HCT116 (cell line): ENCODE results near the gene RPS2. TPM values are rescaled to one million over a fixed set of nuclear protein-coding genes. Genes with fewer than 3 reads are reported as not detected.

ENCODE experiments used
- ATAC-seq: fragments of 200-7000 bp; cut with Tn5 transposase; 2 replicates; pipeline ENCODE4 v1.9.1; 2020; ENCODE audit warnings: mild to moderate bottlenecking, moderate library complexity
- BruUV-seq: library from RNA; stranded (reverse); fragments of 400-500 nt; replicated peaks from 2 replicates; lab custom pipeline; 2021; lab: Mats Ljungman, UMichigan
- CTCF ChIA-PET: fragments of 300-600 bp; sonication (Branson Sonifier 250); formaldehyde crosslinking; loops from one replicate; lab custom pipeline; 2021; ENCODE audit warnings: antibody characterized with exemption; lab: Charles Lee
- POLR2A ChIA-PET: fragments of 300-600, 350-600 bp; sonication (Branson Sonifier 250); formaldehyde crosslinking; loops from one replicate; lab custom pipeline; 2021; ENCODE audit warnings: antibody characterized with exemption; lab: Charles Lee
- RAD21 ChIA-PET, 2 experiments: fragments of 300-600 bp; sonication (Branson Sonifier 250); formaldehyde crosslinking; loops; one replicate each; lab custom pipeline; 2023; ENCODE audit warnings: low total read pairs in 2 of 2; ENCODE audit not compliant: uncharacterized antibody in 2 of 2, unreplicated experiment in 2 of 2, low non-redundant PET in 1 of 2; lab: Charles Lee
- DNase-seq: peaks from one replicate; pipeline ENCODE4 v3.0.0-alpha.2; 2010; ENCODE audit warnings: low read depth, low spot score
- H2AFZ ChIP-seq: fragments of 200-600 bp; shearing (Covaris generic), sonication (generic); 2 replicates; pipeline ENCODE4 v1.6.1; 2017; ENCODE audit warnings: low read depth, mixed run types, mixed read lengths, antibody characterized with exemption, low read length; ENCODE audit not compliant: poor library complexity, severe bottlenecking
- H3K27ac ChIP-seq: 2 replicates; pipeline ENCODE4 v1.5.1; 2012; ENCODE audit warnings: low read depth, low read length
- H3K27me3 ChIP-seq: fragments of 200-600 bp; sonication (generic); 2 replicates; pipeline ENCODE4 v1.6.1; 2016; ENCODE audit warnings: mixed run types, low read length, mixed read lengths; ENCODE audit not compliant: insufficient read depth
- H3K36me3 ChIP-seq, 2 experiments: fragments of 200-500 bp in 1 of 2; fragments of 200-600 bp in 1 of 2; sonication (Bioruptor generic) in 1 of 2; sonication (generic) in 1 of 2; 2 replicates each; pipeline versions ENCODE4 v1.5.1 to v1.6.1; 2014 to 2016; ENCODE audit warnings: low read length in 2 of 2, inconsistent platforms in 1 of 2, mixed read lengths in 1 of 2, mixed run types in 1 of 2; ENCODE audit not compliant: insufficient read depth in 2 of 2, control insufficient read depth in 1 of 2
- H3K4me1 ChIP-seq, 2 experiments: fragments of 200-600 bp in 1 of 2; sonication (generic) in 1 of 2; 2 replicates each; pipeline versions ENCODE4 v1.5.1 to v1.6.1; 2012 to 2017; ENCODE audit warnings: low read length in 2 of 2, inconsistent platforms in 1 of 2, mild to moderate bottlenecking in 1 of 2, mixed read lengths in 1 of 2, mixed run types in 1 of 2, moderate library complexity in 1 of 2; ENCODE audit not compliant: insufficient read depth in 2 of 2, control insufficient read depth in 1 of 2
- H3K4me2 ChIP-seq: fragments of 200-600 bp; sonication (generic); 2 replicates; pipeline ENCODE4 v1.6.1; 2017; ENCODE audit warnings: mixed run types, low read length, mixed read lengths
- H3K4me3 ChIP-seq, 2 experiments: fragments of 200-600 bp in 1 of 2; sonication (generic) in 1 of 2; replicated peaks in 1 of 2; 2 replicates each; pipeline ENCODE4 v1.5.1; 2011 to 2016; ENCODE audit warnings: low read length in 2 of 2, control low read depth in 1 of 2, low read depth in 1 of 2, mild to moderate bottlenecking in 1 of 2, mixed read lengths in 1 of 2, mixed run types in 1 of 2
- H3K79me2 ChIP-seq: fragments of 200-600 bp; sonication (generic); 2 replicates; pipeline ENCODE4 v1.6.1; 2017; ENCODE audit warnings: mild to moderate bottlenecking, mixed run types, low read length, moderate library complexity, mixed read lengths; ENCODE audit not compliant: insufficient read depth
- H3K9ac ChIP-seq: fragments of 200-600 bp; sonication (generic); 2 replicates; pipeline ENCODE4 v1.6.1; 2016; ENCODE audit warnings: low read length, mixed read lengths
- H3K9me2 ChIP-seq: fragments of 200-600 bp; sonication (generic), shearing (Covaris generic); 2 replicates; pipeline ENCODE4 v1.6.1; 2017; ENCODE audit warnings: mixed run types, mild to moderate bottlenecking, moderate library complexity; ENCODE audit not compliant: insufficient read depth
- H3K9me3 ChIP-seq, 2 experiments: fragments of 200-500 bp in 1 of 2; fragments of 200-600 bp in 1 of 2; sonication (Bioruptor generic) in 1 of 2; sonication (generic) in 1 of 2; 2 replicates each; pipeline ENCODE4 v1.6.1; 2014 to 2017; ENCODE audit warnings: low read length in 2 of 2, mixed read lengths in 2 of 2, inconsistent platforms in 1 of 2, low read depth in 1 of 2, mild to moderate bottlenecking in 1 of 2, mixed run types in 1 of 2, moderate library complexity in 1 of 2; ENCODE audit not compliant: control insufficient read depth in 1 of 2, insufficient read depth in 1 of 2
- H4K20me1 ChIP-seq: fragments of 200-600 bp; sonication (generic), shearing (Covaris generic); 2 replicates; pipeline ENCODE4 v1.6.1; 2017; ENCODE audit warnings: mixed run types, mild to moderate bottlenecking, moderate library complexity; ENCODE audit not compliant: insufficient read depth
- EGR1 ChIP-seq: IDR thresholded peaks from 2 replicates; pipeline ENCODE4 v1.6.1; 2012; ENCODE audit warnings: low read depth
- ELF1 ChIP-seq: IDR thresholded peaks from 2 replicates; pipeline ENCODE4 v1.6.1; 2012; ENCODE audit warnings: low read depth, borderline replicate concordance
- EZH2 ChIP-seq: fragments of 200-600 bp; sonication (generic); IDR thresholded peaks from 2 replicates; pipeline ENCODE4 v1.6.1; 2017; ENCODE audit warnings: antibody characterized with exemption, mixed run types
- FOSL1 ChIP-seq: IDR thresholded peaks from 2 replicates; pipeline ENCODE4 v1.6.1; 2012; ENCODE audit warnings: low read depth
- POLR2A ChIP-seq: IDR thresholded peaks from 2 replicates; pipeline ENCODE4 v1.7.0; 2011; ENCODE audit warnings: borderline replicate concordance; ENCODE audit not compliant: insufficient read depth, insufficient read length; ENCODE audit errors: extremely low read depth
- POLR2AphosphoS5 ChIP-seq: IDR thresholded peaks from 2 replicates; pipeline ENCODE4 v1.6.1; 2011; ENCODE audit warnings: mild to moderate bottlenecking, low read depth, low read length, moderate library complexity
- SP1 ChIP-seq: IDR thresholded peaks from 2 replicates; pipeline ENCODE4 v1.6.1; 2012; ENCODE audit warnings: low read depth
- TCF7L2 ChIP-seq: IDR thresholded peaks from 2 replicates; pipeline ENCODE4 v1.7.0; 2011; ENCODE audit warnings: borderline replicate concordance, inconsistent platforms; ENCODE audit not compliant: insufficient read depth, insufficient read length; ENCODE audit errors: extremely low read depth
- YY1 ChIP-seq: IDR thresholded peaks from 2 replicates; pipeline ENCODE4 v1.6.1; 2011; ENCODE audit warnings: low read length, low read depth, moderate library complexity, mild to moderate bottlenecking; ENCODE audit not compliant: insufficient replicate concordance; ENCODE audit errors: extremely low read depth
- ZFX ChIP-seq: fragments of 450-650 bp; IDR thresholded peaks from 2 replicates; pipeline ENCODE4 v1.6.1; 2017
- ZNF274 ChIP-seq: fragments of 200-500 bp; sonication (Bioruptor generic); IDR thresholded peaks from 2 replicates; pipeline ENCODE4 v1.6.1; 2014; ENCODE audit warnings: mild to moderate bottlenecking, low read depth, low read length, inconsistent platforms
- intact Hi-C: fragments of 100-400 bp; cut with micrococcal nuclease; formaldehyde crosslinking; loops from 2 replicates; pipeline ENCODE4 v1.10.0; 2022
- total RNA-seq: library from RNA; stranded (reverse); gene quantifications from one replicate; pipeline ENCODE4 v1.2.1, GENCODE V29; 2021; ENCODE audit not compliant: unreplicated experiment
- TF ChIP-seq, protein P1 (sequence below): IDR thresholded peaks from 2 replicates; pipeline ENCODE4 v1.6.1; 2012
- TF ChIP-seq, protein P2 (sequence below): IDR thresholded peaks from 2 replicates; pipeline ENCODE4 v1.6.1; 2011; ENCODE audit warnings: mild to moderate bottlenecking, low read length, moderate library complexity; ENCODE audit not compliant: insufficient replicate concordance; ENCODE audit errors: extremely low read depth
- TF ChIP-seq, protein P3 (sequence below), 3 experiments: fragments of 200-600 bp in 1 of 3; sonication (generic) in 1 of 3; IDR thresholded peaks in 2 of 3; conservative IDR thresholded peaks in 1 of 3; 2 replicates each; pipeline ENCODE4 v1.5.1; 2012 to 2017; ENCODE audit warnings: low read depth in 2 of 3, low read length in 2 of 3, antibody characterized with exemption in 1 of 3, borderline replicate concordance in 1 of 3, control low read depth in 1 of 3, mild to moderate bottlenecking in 1 of 3, mixed read lengths in 1 of 3, mixed run types in 1 of 3, moderate library complexity in 1 of 3; ENCODE audit not compliant: insufficient read depth in 1 of 3

RPS2 gene
- total RNA-seq, 1 experiment from 2014 or later: 6,265 TPM

DNA sequence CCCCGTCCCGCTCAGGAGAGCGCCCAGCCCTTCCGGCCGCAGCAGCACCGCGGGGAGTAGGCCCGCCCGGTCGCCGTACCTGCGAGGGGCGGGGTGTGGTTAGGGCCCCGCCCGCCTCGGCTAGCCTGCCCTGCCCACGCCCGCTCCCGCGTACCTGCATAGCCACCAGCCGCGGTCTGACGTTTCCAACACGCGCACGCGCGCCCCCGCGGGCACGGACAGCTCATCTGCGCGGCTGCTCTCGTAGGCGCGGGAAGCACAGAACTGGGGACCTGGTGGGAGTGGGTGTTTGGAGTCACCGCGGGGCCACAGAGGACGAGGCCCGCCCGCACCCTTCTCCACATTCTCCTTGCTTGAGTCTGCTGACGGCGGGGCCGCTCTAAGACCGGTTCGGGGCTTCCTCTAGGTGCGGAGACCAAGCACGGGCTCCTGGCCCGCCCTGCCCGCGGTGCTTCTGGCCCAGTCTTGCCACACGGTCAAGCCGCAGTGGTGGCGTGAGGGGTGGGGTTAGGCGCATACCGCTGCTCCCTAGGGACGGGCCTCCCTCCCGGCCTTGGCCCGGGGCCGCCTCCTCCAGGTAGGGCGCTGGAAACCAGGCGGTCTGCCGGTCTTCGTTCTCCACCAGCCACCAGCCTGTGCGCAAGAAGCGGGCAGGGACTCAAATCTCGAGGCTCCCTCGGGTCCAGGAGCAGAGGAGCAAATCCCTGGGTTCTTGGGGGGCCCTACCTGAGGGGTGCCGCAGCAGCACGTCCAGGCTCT, 14.8 kb upstream of the RPS2 start (continued):
- no peak for TF ChIP-seq SP1
- TF ChIP-seq, protein P1, sequence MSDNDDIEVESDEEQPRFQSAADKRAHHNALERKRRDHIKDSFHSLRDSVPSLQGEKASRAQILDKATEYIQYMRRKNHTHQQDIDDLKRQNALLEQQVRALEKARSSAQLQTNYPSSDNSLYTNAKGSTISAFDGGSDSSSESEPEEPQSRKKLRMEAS: no peak
- peak; percentile 26 for TF ChIP-seq YY1

DNA sequence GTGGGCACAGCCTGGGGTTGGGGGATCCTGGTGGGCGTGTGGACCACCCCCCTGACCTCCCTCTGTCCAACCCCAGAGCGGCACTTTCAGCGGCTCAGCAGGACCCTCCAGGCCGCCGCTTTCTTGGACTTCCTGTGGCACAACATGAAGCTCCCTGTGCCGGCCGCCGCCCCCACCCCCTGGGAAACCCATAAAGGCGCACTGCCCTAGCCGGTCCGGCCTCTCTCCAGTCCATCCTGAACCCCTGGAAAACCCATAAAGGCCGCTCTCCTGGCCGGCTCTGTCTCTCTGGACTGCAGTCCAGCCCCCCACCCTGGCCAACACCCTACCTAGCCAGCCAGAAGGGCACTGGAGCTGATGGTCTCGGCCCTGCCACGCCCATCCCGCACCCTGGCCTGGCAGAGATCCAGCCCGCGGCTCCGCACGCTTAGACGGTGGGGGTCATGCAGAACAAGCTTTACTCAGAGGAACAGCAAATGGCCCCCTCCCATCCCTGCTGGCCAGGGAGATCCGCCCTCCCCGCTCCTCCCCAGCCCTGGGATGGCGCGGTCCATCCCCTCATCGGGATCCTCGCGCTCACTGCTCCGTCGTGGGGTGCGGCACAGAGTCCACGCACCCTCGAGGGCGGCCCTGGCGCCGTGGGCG, 14.0 kb upstream of the RPS2 start:
- H3K27ac ChIP-seq: peak overlapping the region; percentile 88
- TSS peak; percentile 46 for BruUV-seq
- no peak overlapping the region for H2AFZ ChIP-seq
- CTCF ChIA-PET: interaction anchor here (1.0 to 1.7 kb wide), 3 partner anchors 14 to 162 kb away, joined by 3 to 8 read pairs (median 5); partner anchors contain the start of gene RPS2
- no peaks in the 10 kb centered on the region for H3K9me3 ChIP-seq
- H4K20me1 ChIP-seq: no peaks in the 10 kb centered on the region
- peaks cover 0 to 41% of the 10 kb centered on the region in 2 experiments; a peak in 2 of 4 replicates for H3K36me3 ChIP-seq
- POLR2A ChIA-PET: interaction anchor here (1.5 to 12.5 kb wide), 4 partner anchors 9 to 177 kb away, joined by 5 to 104 read pairs (median 10); partner anchors contain the start of genes NDUFB10, RNF151, RPS2 and TRAF7
- DNase-seq: no peak
- intact Hi-C loops: no loop called here
- peaks cover 40 to 64% of the 10 kb centered on the region in 2 experiments for H3K4me1 ChIP-seq
- ATAC-seq: no peak
- H3K79me2 ChIP-seq: peaks cover 15% of the 10 kb centered on the region
- H3K9ac ChIP-seq: peak overlapping the region; percentile 84
- H3K4me3 ChIP-seq: peak overlapping the region; percentile 60 to 65
- H3K4me2 ChIP-seq: peak overlapping the region; percentile 97
- RAD21 ChIA-PET: no interaction called here
- no peaks in the 10 kb centered on the region for H3K9me2 ChIP-seq
- no peaks in the 10 kb centered on the region for H3K27me3 ChIP-seq
- TF ChIP-seq ZFX (no peak), POLR2AphosphoS5 (no peak), TCF7L2 (no peak), ZNF274 (no peak), EGR1 (no peak), ELF1 (no peak), YY1 (no peak), FOSL1 (no peak), POLR2A (no peak), EZH2 (no peak)
- TF ChIP-seq, protein P2, sequence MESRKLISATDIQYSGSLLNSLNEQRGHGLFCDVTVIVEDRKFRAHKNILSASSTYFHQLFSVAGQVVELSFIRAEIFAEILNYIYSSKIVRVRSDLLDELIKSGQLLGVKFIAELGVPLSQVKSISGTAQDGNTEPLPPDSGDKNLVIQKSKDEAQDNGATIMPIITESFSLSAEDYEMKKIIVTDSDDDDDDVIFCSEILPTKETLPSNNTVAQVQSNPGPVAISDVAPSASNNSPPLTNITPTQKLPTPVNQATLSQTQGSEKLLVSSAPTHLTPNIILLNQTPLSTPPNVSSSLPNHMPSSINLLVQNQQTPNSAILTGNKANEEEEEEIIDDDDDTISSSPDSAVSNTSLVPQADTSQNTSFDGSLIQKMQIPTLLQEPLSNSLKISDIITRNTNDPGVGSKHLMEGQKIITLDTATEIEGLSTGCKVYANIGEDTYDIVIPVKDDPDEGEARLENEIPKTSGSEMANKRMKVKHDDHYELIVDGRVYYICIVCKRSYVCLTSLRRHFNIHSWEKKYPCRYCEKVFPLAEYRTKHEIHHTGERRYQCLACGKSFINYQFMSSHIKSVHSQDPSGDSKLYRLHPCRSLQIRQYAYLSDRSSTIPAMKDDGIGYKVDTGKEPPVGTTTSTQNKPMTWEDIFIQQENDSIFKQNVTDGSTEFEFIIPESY: no peak
- TF ChIP-seq, protein P3, sequence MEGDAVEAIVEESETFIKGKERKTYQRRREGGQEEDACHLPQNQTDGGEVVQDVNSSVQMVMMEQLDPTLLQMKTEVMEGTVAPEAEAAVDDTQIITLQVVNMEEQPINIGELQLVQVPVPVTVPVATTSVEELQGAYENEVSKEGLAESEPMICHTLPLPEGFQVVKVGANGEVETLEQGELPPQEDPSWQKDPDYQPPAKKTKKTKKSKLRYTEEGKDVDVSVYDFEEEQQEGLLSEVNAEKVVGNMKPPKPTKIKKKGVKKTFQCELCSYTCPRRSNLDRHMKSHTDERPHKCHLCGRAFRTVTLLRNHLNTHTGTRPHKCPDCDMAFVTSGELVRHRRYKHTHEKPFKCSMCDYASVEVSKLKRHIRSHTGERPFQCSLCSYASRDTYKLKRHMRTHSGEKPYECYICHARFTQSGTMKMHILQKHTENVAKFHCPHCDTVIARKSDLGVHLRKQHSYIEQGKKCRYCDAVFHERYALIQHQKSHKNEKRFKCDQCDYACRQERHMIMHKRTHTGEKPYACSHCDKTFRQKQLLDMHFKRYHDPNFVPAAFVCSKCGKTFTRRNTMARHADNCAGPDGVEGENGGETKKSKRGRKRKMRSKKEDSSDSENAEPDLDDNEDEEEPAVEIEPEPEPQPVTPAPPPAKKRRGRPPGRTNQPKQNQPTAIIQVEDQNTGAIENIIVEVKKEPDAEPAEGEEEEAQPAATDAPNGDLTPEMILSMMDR (IDR thresholded peaks at IDR 0.05 in 2 of 3, conservative IDR thresholded peaks at IDR 0.05 in 1 of 3; ENCODE audit: borderline replicate concordance in 1 of 3, insufficient read depth in 1 of 3, low read depth in 2 of 3, low read length in 2 of 3): no peak
